Activated naive CD8-positive, alpha-beta T cell treated with anti-CD3 and anti-CD28 coated beads, Interleukin-2, amount 50 U/mL, for 24 hours (primary cell): ENCODE measurements around the gene CHRNA3.

Source experiments
- ATAC-seq: fragments of 150-1000 bp; cut with Tn5 transposase; one replicate; pipeline ENCODE4 v1.10.0; 2021
- DNase-seq: peaks from one replicate; pipeline ENCODE4 v3.0.0; 2021
- H3K27ac Mint-ChIP-seq: one replicate; pipeline ENCODE4 v1.8.0; 2021; ENCODE audit warnings: mild to moderate bottlenecking, mixed read lengths
- H3K27me3 Mint-ChIP-seq: one replicate; pipeline ENCODE4 v1.8.0; 2021; ENCODE audit warnings: mixed read lengths
- H3K36me3 Mint-ChIP-seq: one replicate; pipeline ENCODE4 v1.8.0; 2021; ENCODE audit warnings: low read depth, mixed read lengths
- H3K4me1 Mint-ChIP-seq: one replicate; pipeline ENCODE4 v1.8.0; 2021; ENCODE audit warnings: mixed read lengths
- H3K4me3 Mint-ChIP-seq: one replicate; pipeline ENCODE4 v1.8.0; 2021; ENCODE audit warnings: mild to moderate bottlenecking, moderate library complexity, mixed read lengths
- H3K9me3 Mint-ChIP-seq: one replicate; pipeline ENCODE4 v1.8.0; 2021; ENCODE audit warnings: mixed read lengths

Gene CHRNA3

GRCh38 chr15:78628227-78628626 lies 7.4 kb upstream of the CHRNA3 start:
- Mint-ChIP-seq H3K4me1 (no peaks in the 10 kb centered on the region), H3K9me3 (peaks cover 4% of the 10 kb centered on the region), H3K4me3 (no peak overlapping the region), H3K27me3 (peaks cover 7% of the 10 kb centered on the region), H3K36me3 (no peaks in the 10 kb centered on the region), H3K27ac (no peak overlapping the region)
- ATAC-seq (no peak), DNase-seq (no peak)

GRCh38 chr15:78627348-78627747 lies 6.6 kb upstream of the CHRNA3 start:
- peaks cover 14% of the 10 kb centered on the region for H3K27me3 Mint-ChIP-seq

GRCh38 chr15:78626381-78626995 lies 5.7 kb upstream of the CHRNA3 start:
- no peaks in the 10 kb centered on the region for H3K36me3 Mint-ChIP-seq
- peaks cover 23% of the 10 kb centered on the region for H3K27me3 Mint-ChIP-seq
- no peak overlapping the region for H3K4me3 Mint-ChIP-seq

More at GRCh38 chr15:78627348-78627747, 6.6 kb upstream of the CHRNA3 start:
- Mint-ChIP-seq H3K27ac (no peak overlapping the region), H3K9me3 (no peaks in the 10 kb centered on the region), H3K4me1 (no peaks in the 10 kb centered on the region), H3K4me3 (no peak overlapping the region), H3K36me3 (no peaks in the 10 kb centered on the region)
- DNase-seq (no peak), ATAC-seq (no peak)

GRCh38 chr15:78625606-78626280 lies 4.9 kb upstream of the CHRNA3 start:
- Mint-ChIP-seq H3K27me3 (peaks cover 28% of the 10 kb centered on the region), H3K27ac (no peak overlapping the region), H3K36me3 (no peaks in the 10 kb centered on the region), H3K4me1 (peaks cover 8% of the 10 kb centered on the region), H3K9me3 (no peaks in the 10 kb centered on the region), H3K4me3 (no peak overlapping the region)
- DNase-seq (no peak), ATAC-seq (no peak)

More at GRCh38 chr15:78626381-78626995, 5.7 kb upstream of the CHRNA3 start:
- Mint-ChIP-seq H3K27ac (no peak overlapping the region), H3K9me3 (no peaks in the 10 kb centered on the region), H3K4me1 (peaks cover 2% of the 10 kb centered on the region)
- DNase-seq (no peak), ATAC-seq (no peak)

- no peaks in the 10 kb centered on the region for H3K9me3 Mint-ChIP-seq
- H3K4me1 Mint-ChIP-seq, result peaks cover 8% of the 10 kb centered on the region
- no peak overlapping the region for H3K4me3 Mint-ChIP-seq
- H3K36me3 Mint-ChIP-seq, result no peaks in the 10 kb centered on the region
- H3K27me3 Mint-ChIP-seq, result peaks cover 31% of the 10 kb centered on the region
- no peak for ATAC-seq
- H3K27ac Mint-ChIP-seq, result no peak overlapping the region
- DNase-seq, result no peak
These were observed 4.1 kb upstream of the CHRNA3 start for GRCh38 chr15:78624651-78625590.

- Mint-ChIP-seq H3K27me3 (peaks cover 41% of the 10 kb centered on the region), H3K27ac (no peak overlapping the region), H3K4me3 (no peak overlapping the region), H3K9me3 (no peaks in the 10 kb centered on the region), H3K4me1 (peaks cover 8% of the 10 kb centered on the region), H3K36me3 (no peaks in the 10 kb centered on the region)
- ATAC-seq, result no peak
- no peak for DNase-seq
These were observed 3.1 kb upstream of the CHRNA3 start for GRCh38 chr15:78623786-78624497.

GRCh38 chr15:78621810-78622402 lies 1.1 kb upstream of the CHRNA3 start:
- no peak overlapping the region for H3K4me3 Mint-ChIP-seq

GRCh38 chr15:78620021-78620526 lies 722 bp downstream of the CHRNA3 start:
- Mint-ChIP-seq H3K4me1 (peaks cover 8% of the 10 kb centered on the region), H3K27ac (no peak overlapping the region), H3K9me3 (no peaks in the 10 kb centered on the region), H3K36me3 (no peaks in the 10 kb centered on the region), H3K27me3 (peaks cover 46% of the 10 kb centered on the region), H3K4me3 (peak overlapping the region; percentile 34)
- DNase-seq, result no peak
- ATAC-seq, result peak; percentile 31

More at GRCh38 chr15:78621810-78622402, 1.1 kb upstream of the CHRNA3 start:
- Mint-ChIP-seq H3K4me1 (peaks cover 8% of the 10 kb centered on the region), H3K9me3 (no peaks in the 10 kb centered on the region), H3K36me3 (no peaks in the 10 kb centered on the region), H3K27ac (no peak overlapping the region), H3K27me3 (peaks cover 47% of the 10 kb centered on the region)
- no peak for ATAC-seq
- DNase-seq, result no peak

- Mint-ChIP-seq H3K4me3 (no peak overlapping the region), H3K36me3 (no peaks in the 10 kb centered on the region), H3K27me3 (peaks cover 44% of the 10 kb centered on the region), H3K9me3 (no peaks in the 10 kb centered on the region), H3K27ac (no peak overlapping the region), H3K4me1 (peaks cover 8% of the 10 kb centered on the region)
- DNase-seq (no peak), ATAC-seq (no peak)
These were observed 1.5 kb downstream of the CHRNA3 start for GRCh38 chr15:78619022-78619950.

GRCh38 chr15:78618490-78618934 lies 2.3 kb downstream of the CHRNA3 start:
- ATAC-seq, result no peak
- peaks cover 44% of the 10 kb centered on the region for H3K27me3 Mint-ChIP-seq
- no peaks in the 10 kb centered on the region for H3K9me3 Mint-ChIP-seq
- DNase-seq, result peak; percentile 90
- no peak overlapping the region for H3K4me3 Mint-ChIP-seq
- no peaks in the 10 kb centered on the region for H3K36me3 Mint-ChIP-seq
- H3K27ac Mint-ChIP-seq, result no peak overlapping the region
- peaks cover 8% of the 10 kb centered on the region for H3K4me1 Mint-ChIP-seq

- no peaks in the 10 kb centered on the region for H3K9me3 Mint-ChIP-seq
- H3K4me1 Mint-ChIP-seq, result peaks cover 8% of the 10 kb centered on the region
- peaks cover 39% of the 10 kb centered on the region for H3K27me3 Mint-ChIP-seq
- ATAC-seq, result no peak
- H3K36me3 Mint-ChIP-seq, result no peaks in the 10 kb centered on the region
- DNase-seq, result no peak
- no peak overlapping the region for H3K4me3 Mint-ChIP-seq
- H3K27ac Mint-ChIP-seq, result no peak overlapping the region
These were observed 2.7 kb downstream of the CHRNA3 start for GRCh38 chr15:78618064-78618463.

GRCh38 chr15:78617516-78617915 lies 3.3 kb downstream of the CHRNA3 start:
- Mint-ChIP-seq H3K4me1 (peaks cover 8% of the 10 kb centered on the region), H3K27me3 (peaks cover 35% of the 10 kb centered on the region), H3K36me3 (no peaks in the 10 kb centered on the region), H3K9me3 (no peaks in the 10 kb centered on the region), H3K4me3 (no peak overlapping the region), H3K27ac (no peak overlapping the region)
- no peak for DNase-seq
- ATAC-seq, result no peak

- H3K9me3 Mint-ChIP-seq, result no peaks in the 10 kb centered on the region
- H3K27ac Mint-ChIP-seq, result no peak overlapping the region
These were observed 3.7 kb downstream of the CHRNA3 start for GRCh38 chr15:78617076-78617475.

More at GRCh38 chr15:78617076-78617475, 3.7 kb downstream of the CHRNA3 start:
- DNase-seq, result no peak
- H3K4me3 Mint-ChIP-seq, result no peak overlapping the region
- no peaks in the 10 kb centered on the region for H3K36me3 Mint-ChIP-seq
- peaks cover 8% of the 10 kb centered on the region for H3K4me1 Mint-ChIP-seq
- H3K27me3 Mint-ChIP-seq, result peaks cover 31% of the 10 kb centered on the region
- ATAC-seq, result no peak
